Vagina (tissue), 2 donors: ENCODE results near the gene ANKLE1.

Source experiments
- POLR2A ChIP-seq, 2 donors: fragments of 450-650 bp; IDR thresholded peaks; one replicate each; pipeline ENCODE4 v1.6.1; 2017; ENCODE audit warnings: antibody characterized with exemption in 2 of 2, mild to moderate bottlenecking in 2 of 2, moderate library complexity in 2 of 2
- POLR2AphosphoS5 ChIP-seq, 2 donors: sonication (generic); formaldehyde crosslinking; IDR thresholded peaks; one replicate each; pipeline ENCODE4 v1.9.0; 2017; ENCODE audit warnings: antibody characterized with exemption in 2 of 2, mild to moderate bottlenecking in 2 of 2, low read depth in 1 of 2; ENCODE audit not compliant: insufficient read depth in 1 of 2
- TF ChIP-seq, protein P1 (sequence below), 3 experiments: fragments of 450-650 bp in 2 of 3; fragments of 200-600 bp in 1 of 3; sonication (generic) in 1 of 3; IDR thresholded peaks; one replicate each; pipeline ENCODE4 v1.5.1; 2017 to 2019; ENCODE audit warnings: antibody characterized with exemption in 3 of 3, mild to moderate bottlenecking in 2 of 3, moderate library complexity in 2 of 3

DNA sequence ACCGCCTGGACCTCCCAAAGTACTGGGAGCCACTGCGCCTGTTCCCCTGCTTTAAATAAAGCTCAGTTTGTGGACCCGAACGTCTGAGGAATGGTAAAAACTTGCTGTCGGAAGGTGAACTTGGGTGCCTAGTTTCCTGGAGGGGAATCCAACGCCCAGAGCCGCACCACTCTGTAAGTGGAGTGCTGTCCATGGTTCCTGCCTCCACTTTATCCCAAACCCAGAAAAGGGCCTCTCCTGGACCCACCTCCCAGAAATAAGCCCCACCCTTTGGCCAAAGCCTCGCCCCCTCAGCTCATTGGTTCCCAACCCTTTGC, 50.6 kb downstream of the ANKLE1 start:
- no peak for TF ChIP-seq POLR2AphosphoS5 (IDR thresholded peaks at IDR 0.05; ENCODE audit: insufficient read depth in 1 of 2, low read depth in 1 of 2)
- TF ChIP-seq, protein P1, sequence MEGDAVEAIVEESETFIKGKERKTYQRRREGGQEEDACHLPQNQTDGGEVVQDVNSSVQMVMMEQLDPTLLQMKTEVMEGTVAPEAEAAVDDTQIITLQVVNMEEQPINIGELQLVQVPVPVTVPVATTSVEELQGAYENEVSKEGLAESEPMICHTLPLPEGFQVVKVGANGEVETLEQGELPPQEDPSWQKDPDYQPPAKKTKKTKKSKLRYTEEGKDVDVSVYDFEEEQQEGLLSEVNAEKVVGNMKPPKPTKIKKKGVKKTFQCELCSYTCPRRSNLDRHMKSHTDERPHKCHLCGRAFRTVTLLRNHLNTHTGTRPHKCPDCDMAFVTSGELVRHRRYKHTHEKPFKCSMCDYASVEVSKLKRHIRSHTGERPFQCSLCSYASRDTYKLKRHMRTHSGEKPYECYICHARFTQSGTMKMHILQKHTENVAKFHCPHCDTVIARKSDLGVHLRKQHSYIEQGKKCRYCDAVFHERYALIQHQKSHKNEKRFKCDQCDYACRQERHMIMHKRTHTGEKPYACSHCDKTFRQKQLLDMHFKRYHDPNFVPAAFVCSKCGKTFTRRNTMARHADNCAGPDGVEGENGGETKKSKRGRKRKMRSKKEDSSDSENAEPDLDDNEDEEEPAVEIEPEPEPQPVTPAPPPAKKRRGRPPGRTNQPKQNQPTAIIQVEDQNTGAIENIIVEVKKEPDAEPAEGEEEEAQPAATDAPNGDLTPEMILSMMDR (IDR thresholded peaks at IDR 0.05), result no peak
- no peak for TF ChIP-seq POLR2A (IDR thresholded peaks at IDR 0.05)
